Suppressor macrophage (primary cell): ENCODE data around the gene CNGA3.

ENCODE experiments used
- DNase-seq, 4 experiments: peaks; one replicate each; pipeline ENCODE4 v3.0.0-alpha.2; 2020 to 2022

Gene CNGA3

GRCh38 chr2:98444436-98445176 lies 98.3 kb downstream of the CNGA3 start, which contains the start of gene INPP4A:
Gene INPP4A (plus strand): TSS chr2:98444858. CDS start chr2:98520049, 75,191 bp downstream.
- DNase-seq, result peak; percentile 79 to 92 (median 88)

- DNase-seq, result peak in 3 of 4 experiments; percentile 32 to 48 (median 46)
Measured at GRCh38 chr2:98445177-98445682, 99.0 kb downstream of the CNGA3 start.

GRCh38 chr2:98445683-98446581 lies 99.7 kb downstream of the CNGA3 start:
- peak; percentile 36 to 65 (median 52) for DNase-seq

GRCh38 chr2:98446850-98447249 lies 100.6 kb downstream of the CNGA3 start:
- DNase-seq, result no peak
